IMR-90 (cell line): Measurements from ENCODE around the gene ELOVL1. TPM values are rescaled to one million over a fixed set of nuclear protein-coding genes. Genes with fewer than 3 reads are reported as not detected.

ENCODE experiments used
- ATAC-seq: fragments of 200-7000 bp; cut with Tn5 transposase; 2 replicates; pipeline ENCODE4 v1.9.1; 2020; ENCODE audit warnings: low read depth, mild to moderate bottlenecking, moderate library complexity
- BruUV-seq: library from RNA; stranded (reverse); fragments of 400-500 nt; replicated peaks from 2 replicates; lab custom pipeline; 2021; lab: Mats Ljungman, UMichigan
- CTCF ChIA-PET: fragments of 300-600 bp; formaldehyde crosslinking; extraction: SDS; loops from one replicate; lab custom pipeline; 2021; ENCODE audit warnings: antibody characterized with exemption; lab: Yijun Ruan, JAX
- POLR2A ChIA-PET: fragments of 300-600 bp; sonication (Branson Sonifier 250); formaldehyde crosslinking; loops from one replicate; lab custom pipeline; 2022; ENCODE audit warnings: antibody characterized with exemption; ENCODE audit not compliant: unreplicated experiment; lab: Charles Lee
- DNase-seq: peaks from one replicate; pipeline ENCODE4 v3.0.0; 2013
- H2AFZ ChIP-seq: replicated peaks from 2 replicates; pipeline ENCODE3; 2013; ENCODE audit warnings: low read length, mild to moderate bottlenecking; ENCODE audit not compliant: poor library complexity
- H2AK5ac ChIP-seq: 2 replicates; pipeline ENCODE4 v1.6.1; 2013; ENCODE audit warnings: low read depth, low read length, inconsistent platforms
- H2AK9ac ChIP-seq: replicated peaks from 2 replicates; pipeline ENCODE3; 2013; ENCODE audit warnings: mild to moderate bottlenecking, low read depth, low read length, moderate library complexity; ENCODE audit not compliant: poor library complexity
- H2BK120ac ChIP-seq: 2 replicates; pipeline ENCODE4 v1.6.1; 2013; ENCODE audit warnings: low read depth, low read length, inconsistent platforms
- H2BK15ac ChIP-seq: 3 replicates; pipeline ENCODE4 v1.6.1; 2013; ENCODE audit warnings: low read depth, low read length, inconsistent platforms
- H2BK20ac ChIP-seq: 2 replicates; pipeline ENCODE4 v1.6.1; 2013; ENCODE audit warnings: low read depth, mild to moderate bottlenecking, inconsistent platforms, low read length, moderate library complexity
- H2BK5ac ChIP-seq: 2 replicates; pipeline ENCODE4 v1.6.1; 2013; ENCODE audit warnings: mild to moderate bottlenecking, low read depth, low read length, inconsistent platforms; ENCODE audit not compliant: poor library complexity, severe bottlenecking
- H3K14ac ChIP-seq: replicated peaks from 2 replicates; pipeline ENCODE4 v1.6.1; 2013; ENCODE audit warnings: low read depth, low read length, inconsistent platforms
- H3K18ac ChIP-seq: 2 replicates; pipeline ENCODE4 v1.6.1; 2013; ENCODE audit warnings: low read depth, low read length, control low read depth
- H3K23ac ChIP-seq: 2 replicates; pipeline ENCODE4 v1.6.1; 2013; ENCODE audit warnings: low read depth, low read length, inconsistent platforms
- H3K27ac ChIP-seq: 2 replicates; pipeline ENCODE4 v1.5.1; 2013; ENCODE audit warnings: mild to moderate bottlenecking, control low read depth, low read length; ENCODE audit not compliant: insufficient read depth
- H3K27me3 ChIP-seq: 2 replicates; pipeline ENCODE4 v1.6.1; 2013; ENCODE audit warnings: low read length; ENCODE audit not compliant: control insufficient read depth, insufficient read depth
- H3K36me3 ChIP-seq: 2 replicates; pipeline ENCODE4 v1.6.1; 2013; ENCODE audit warnings: low read length, mixed read lengths; ENCODE audit not compliant: control insufficient read depth, insufficient read depth
- H3K4ac ChIP-seq: 2 replicates; pipeline ENCODE4 v1.6.1; 2013; ENCODE audit warnings: low read depth, low read length, inconsistent platforms
- H3K4me1 ChIP-seq: 2 replicates; pipeline ENCODE4 v1.6.1; 2013; ENCODE audit warnings: low read length, mixed read lengths; ENCODE audit not compliant: control insufficient read depth, insufficient read depth
- H3K4me2 ChIP-seq: 2 replicates; pipeline ENCODE4 v1.6.1; 2013; ENCODE audit warnings: low read depth, mild to moderate bottlenecking, control low read depth, low read length, moderate library complexity
- H3K4me3 ChIP-seq: 2 replicates; pipeline ENCODE4 v1.5.1; 2013; ENCODE audit warnings: low read depth, mild to moderate bottlenecking, control low read depth, low read length, moderate library complexity; ENCODE audit not compliant: insufficient read depth
- H3K56ac ChIP-seq: 2 replicates; pipeline ENCODE4 v1.6.1; 2013; ENCODE audit warnings: low read length, inconsistent platforms; ENCODE audit not compliant: insufficient read depth; ENCODE audit errors: extremely low read depth
- H3K79me1 ChIP-seq, 2 experiments: 2 replicates each; pipeline ENCODE4 v1.6.1; 2013; ENCODE audit warnings: low read length in 2 of 2, inconsistent platforms in 1 of 2, low read depth in 1 of 2
- H3K9ac ChIP-seq: 2 replicates; pipeline ENCODE4 v1.6.1; 2013; ENCODE audit warnings: low read depth, low read length, control low read depth
- H3K9me1 ChIP-seq: 2 replicates; pipeline ENCODE4 v1.6.1; 2013; ENCODE audit warnings: low read length, inconsistent platforms; ENCODE audit not compliant: insufficient read depth
- H3K9me3 ChIP-seq: 2 replicates; pipeline ENCODE4 v1.6.1; 2013; ENCODE audit warnings: low read length; ENCODE audit not compliant: control insufficient read depth, insufficient read depth
- H4K20me1 ChIP-seq: 2 replicates; pipeline ENCODE4 v1.6.1; 2013; ENCODE audit warnings: low read length, inconsistent platforms; ENCODE audit not compliant: insufficient read depth
- H4K5ac ChIP-seq: 2 replicates; pipeline ENCODE4 v1.6.1; 2013; ENCODE audit warnings: mild to moderate bottlenecking, low read depth, low read length, control low read depth
- H4K8ac ChIP-seq, 2 experiments: 2 replicates each; pipeline ENCODE4 v1.6.1; 2013; ENCODE audit warnings: low read depth in 2 of 2, low read length in 2 of 2, control low read depth in 1 of 2, inconsistent platforms in 1 of 2
- H4K91ac ChIP-seq: 2 replicates; pipeline ENCODE4 v1.6.1; 2013; ENCODE audit warnings: low read depth, low read length, inconsistent platforms; ENCODE audit not compliant: insufficient read depth
- BHLHE40 ChIP-seq: fragments of 150-350 bp; IDR thresholded peaks from 2 replicates; pipeline ENCODE4 v1.6.1; 2016; ENCODE audit warnings: mild to moderate bottlenecking, low read depth, low read length
- CHD1 ChIP-seq: IDR thresholded peaks from 2 replicates; pipeline ENCODE4 v1.6.1; 2012; ENCODE audit warnings: low read depth, low read length, improper control_type of control experiment
- ELK1 ChIP-seq: fragments of 150-350 bp; IDR thresholded peaks from 2 replicates; pipeline ENCODE4 v1.6.1; 2016; ENCODE audit warnings: low read depth, mild to moderate bottlenecking, low read length, moderate library complexity, borderline replicate concordance
- FOS ChIP-seq: fragments of 150-350 bp; IDR thresholded peaks from 2 replicates; pipeline ENCODE4 v1.6.1; 2016; ENCODE audit warnings: low read depth, low read length
- MAZ ChIP-seq: IDR thresholded peaks from 2 replicates; pipeline ENCODE4 v1.6.1; 2012; ENCODE audit warnings: low read depth, mild to moderate bottlenecking, low read length, improper control_type of control experiment, moderate library complexity, borderline replicate concordance
- NFE2L2 ChIP-seq: fragments of 150-350 bp; IDR thresholded peaks from 2 replicates; pipeline ENCODE4 v1.6.1; 2016; ENCODE audit warnings: low read depth, mild to moderate bottlenecking, low read length
- RAD21 ChIP-seq: IDR thresholded peaks from 2 replicates; pipeline ENCODE4 v1.6.1; 2012; ENCODE audit warnings: low read length, improper control_type of control experiment
- RCOR1 ChIP-seq: IDR thresholded peaks from 2 replicates; pipeline ENCODE4 v1.6.1; 2012; ENCODE audit warnings: mild to moderate bottlenecking, low read length, improper control_type of control experiment; ENCODE audit not compliant: insufficient replicate concordance
- RFX5 ChIP-seq: IDR thresholded peaks from 2 replicates; pipeline ENCODE4 v1.8.0; 2012; ENCODE audit warnings: low read depth, mild to moderate bottlenecking, low read length, moderate library complexity
- USF2 ChIP-seq: fragments of 150-350 bp; IDR thresholded peaks from 2 replicates; pipeline ENCODE4 v1.6.1; 2017; ENCODE audit warnings: mild to moderate bottlenecking, antibody characterized with exemption, low read length, low read depth
- WGBS, 2 experiments: methylation state at CpG; one replicate each; pipeline versions ENCODE4 v1.1.5 to v1.1.7; 2013; ENCODE audit warnings: missing lambda C conversion rate in 2 of 2; ENCODE audit not compliant: insufficient read length in 1 of 2; ENCODE audit errors: extremely low coverage in 2 of 2; 5-methylcytosine and 5-hydroxymethylcytosine counted together
- dilution Hi-C: fragments of 300-500 bp; cut with HindIII; formaldehyde crosslinking; loops from one replicate; pipeline ENCODE4 v1.14.3; 2018; ENCODE audit warnings: low sequenced_read_pairs; ENCODE audit not compliant: unreplicated experiment
- in situ Hi-C: fragments of 300-500 bp; cut with MboI; formaldehyde crosslinking; loops from 3 replicates; pipeline ENCODE4 v1.14.3; 2019; ENCODE audit warnings: low sequenced_read_pairs, inconsistent platforms, mixed read lengths
- intact Hi-C: fragments of 100-400 bp; cut with micrococcal nuclease; formaldehyde crosslinking; loops from 2 replicates; pipeline ENCODE4 v1.10.0; 2022
- polyA plus RNA-seq, 3 experiments: library from polyadenylated mRNA; depleted of rRNA; stranded (reverse); fragments of >200 nt; gene quantifications; 2 replicates each; pipeline ENCODE4 v1.2.3, GENCODE V29; 2012; ENCODE audit warnings: low replicate concordance in 1 of 3
- total RNA-seq: library from RNA; depleted of rRNA; stranded (reverse); fragments of >200 nt; gene quantifications from 2 replicates; pipeline ENCODE4 v1.2.3, GENCODE V29; 2012
- TF ChIP-seq, protein P1 (sequence below): conservative IDR thresholded peaks from 2 replicates; pipeline ENCODE4 v1.5.1; 2012; ENCODE audit warnings: mild to moderate bottlenecking, low read depth, low read length, improper control_type of control experiment

ELOVL1 gene
- total and polyA plus RNA-seq, 2 of the 4 experiments (the other 2 are of a cell fraction), result 88.9 to 211 TPM

- TF ChIP-seq MAZ (no peak), RCOR1 (no peak)
Measured at GRCh38 chr1:43351421-43352350, 16.1 kb downstream of the ELOVL1 start (continued).

GRCh38 chr1:43350976-43351375, 16.8 kb downstream of the ELOVL1 start:
- Histone ChIP-seq H3K4me3 (no peak overlapping the region), H4K8ac (no peak overlapping the region), H4K5ac (no peak overlapping the region), H2AK9ac (no peak overlapping the region), H2AK5ac (0 out of 2 replicates have a peak overlapping the region, but pooled peaks have one; percentile 68), H3K18ac (no peak overlapping the region), H3K27ac (no peak overlapping the region), H2BK120ac (no peak overlapping the region), H2BK5ac (no peak overlapping the region), H4K20me1 (peaks cover 3% of the 10 kb centered on the region; the same call in 1 of the 2 replicates), H3K79me1 (no peaks in the 10 kb centered on the region), H3K4ac (no peak overlapping the region), H3K4me2 (no peak overlapping the region), H3K14ac (no peak overlapping the region), H3K23ac (no peak overlapping the region), H3K4me1 (peaks cover 15% of the 10 kb centered on the region), H3K27me3 (0 out of 2 replicates have a peak, but pooled peaks cover 7% of the 10 kb centered on the region), H3K9me1 (peaks cover 13% of the 10 kb centered on the region), H3K36me3 (no peaks in the 10 kb centered on the region), H3K9ac (no peak overlapping the region), H2BK20ac (0 out of 2 replicates have a peak overlapping the region, but pooled peaks have one; percentile 39), H3K56ac (no peak overlapping the region), H2BK15ac (no peak overlapping the region), H2AFZ (no peak overlapping the region), H4K91ac (no peak overlapping the region), H3K9me3 (no peaks in the 10 kb centered on the region)
- no peak for ATAC-seq
- intact Hi-C loops (no loop called here), in situ Hi-C loops (loop anchor here (10.0 kb wide), 1 partner anchor 116 kb away; no protein-coding TSS in a partner anchor), dilution Hi-C loops (no loop called here)
- no TSS peak for BruUV-seq
- ChIA-PET CTCF (no interaction called here), POLR2A (no interaction called here)
- no peak for DNase-seq
- no CpG with 5 or more reads among the region's 1 CpG for WGBS, 2 experiments
- TF ChIP-seq NFE2L2, result no peak
- TF ChIP-seq ELK1, result no peak
- no peak for TF ChIP-seq USF2
- no peak for TF ChIP-seq FOS
- TF ChIP-seq, protein P1, sequence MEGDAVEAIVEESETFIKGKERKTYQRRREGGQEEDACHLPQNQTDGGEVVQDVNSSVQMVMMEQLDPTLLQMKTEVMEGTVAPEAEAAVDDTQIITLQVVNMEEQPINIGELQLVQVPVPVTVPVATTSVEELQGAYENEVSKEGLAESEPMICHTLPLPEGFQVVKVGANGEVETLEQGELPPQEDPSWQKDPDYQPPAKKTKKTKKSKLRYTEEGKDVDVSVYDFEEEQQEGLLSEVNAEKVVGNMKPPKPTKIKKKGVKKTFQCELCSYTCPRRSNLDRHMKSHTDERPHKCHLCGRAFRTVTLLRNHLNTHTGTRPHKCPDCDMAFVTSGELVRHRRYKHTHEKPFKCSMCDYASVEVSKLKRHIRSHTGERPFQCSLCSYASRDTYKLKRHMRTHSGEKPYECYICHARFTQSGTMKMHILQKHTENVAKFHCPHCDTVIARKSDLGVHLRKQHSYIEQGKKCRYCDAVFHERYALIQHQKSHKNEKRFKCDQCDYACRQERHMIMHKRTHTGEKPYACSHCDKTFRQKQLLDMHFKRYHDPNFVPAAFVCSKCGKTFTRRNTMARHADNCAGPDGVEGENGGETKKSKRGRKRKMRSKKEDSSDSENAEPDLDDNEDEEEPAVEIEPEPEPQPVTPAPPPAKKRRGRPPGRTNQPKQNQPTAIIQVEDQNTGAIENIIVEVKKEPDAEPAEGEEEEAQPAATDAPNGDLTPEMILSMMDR, result no peak
- no peak for TF ChIP-seq MAZ
- TF ChIP-seq BHLHE40, result no peak
- TF ChIP-seq RAD21, result no peak
- TF ChIP-seq CHD1, result no peak
- TF ChIP-seq RFX5, result no peak
